Measurements from ENCODE around the gene HYKK. TPM values are rescaled to one million over a fixed set of nuclear protein-coding genes. Genes with fewer than 3 reads are reported as not detected.
"Not testable (repeated sequence)": the region's sequence is repeated elsewhere in the genome, so short reads cannot be mapped to it uniquely, and the experiment has no call there.

HYKK gene
- total RNA-seq, 4 donors from 2014 or later = 1.5 to 9.4 (median 6.5) TPM

DNA sequence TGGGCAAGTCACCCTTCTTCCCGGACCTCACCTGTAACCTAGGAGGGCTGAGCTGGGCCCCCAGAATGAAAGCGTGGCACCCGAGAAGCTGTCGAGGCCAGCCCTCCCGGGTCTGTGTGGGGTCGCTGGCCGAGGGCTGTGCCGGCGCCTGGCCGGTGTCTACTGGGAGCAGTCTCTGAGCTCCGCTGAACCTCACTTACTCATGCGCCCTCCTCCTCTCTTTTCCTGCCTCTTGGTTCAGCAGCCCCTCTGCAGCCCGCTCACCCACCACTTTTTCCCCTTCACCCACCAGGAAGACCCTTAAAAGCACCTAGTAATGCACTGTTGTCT is 419 bp downstream of the HYKK start:
- TF ChIP-seq, protein P1, sequence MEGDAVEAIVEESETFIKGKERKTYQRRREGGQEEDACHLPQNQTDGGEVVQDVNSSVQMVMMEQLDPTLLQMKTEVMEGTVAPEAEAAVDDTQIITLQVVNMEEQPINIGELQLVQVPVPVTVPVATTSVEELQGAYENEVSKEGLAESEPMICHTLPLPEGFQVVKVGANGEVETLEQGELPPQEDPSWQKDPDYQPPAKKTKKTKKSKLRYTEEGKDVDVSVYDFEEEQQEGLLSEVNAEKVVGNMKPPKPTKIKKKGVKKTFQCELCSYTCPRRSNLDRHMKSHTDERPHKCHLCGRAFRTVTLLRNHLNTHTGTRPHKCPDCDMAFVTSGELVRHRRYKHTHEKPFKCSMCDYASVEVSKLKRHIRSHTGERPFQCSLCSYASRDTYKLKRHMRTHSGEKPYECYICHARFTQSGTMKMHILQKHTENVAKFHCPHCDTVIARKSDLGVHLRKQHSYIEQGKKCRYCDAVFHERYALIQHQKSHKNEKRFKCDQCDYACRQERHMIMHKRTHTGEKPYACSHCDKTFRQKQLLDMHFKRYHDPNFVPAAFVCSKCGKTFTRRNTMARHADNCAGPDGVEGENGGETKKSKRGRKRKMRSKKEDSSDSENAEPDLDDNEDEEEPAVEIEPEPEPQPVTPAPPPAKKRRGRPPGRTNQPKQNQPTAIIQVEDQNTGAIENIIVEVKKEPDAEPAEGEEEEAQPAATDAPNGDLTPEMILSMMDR (IDR thresholded peaks at IDR 0.05) = no peak
- no peak for TF ChIP-seq POLR2A (IDR thresholded peaks at IDR 0.05)
- Histone ChIP-seq H3K27me3 (no peaks in the 10 kb centered on the region), H3K4me3 (peak overlapping the region; percentile 70 to 85 (median 82)), H3K9me3 (no peaks in the 10 kb centered on the region), H3K4me1 (peaks cover 6 to 16% (median 7%) of the 10 kb centered on the region in 3 donors), H3K27ac (peak overlapping the region; percentile 71 to 87 (median 80)), H3K36me3 (no peaks in the 10 kb centered on the region)
- no peak for DNase-seq
- intact Hi-C loops (cut with DNase I) = no loop called here
- 0 to 8% methylated on average over 5 to 7 of the region's 13 CpGs for WGBS, 2 donors

DNA sequence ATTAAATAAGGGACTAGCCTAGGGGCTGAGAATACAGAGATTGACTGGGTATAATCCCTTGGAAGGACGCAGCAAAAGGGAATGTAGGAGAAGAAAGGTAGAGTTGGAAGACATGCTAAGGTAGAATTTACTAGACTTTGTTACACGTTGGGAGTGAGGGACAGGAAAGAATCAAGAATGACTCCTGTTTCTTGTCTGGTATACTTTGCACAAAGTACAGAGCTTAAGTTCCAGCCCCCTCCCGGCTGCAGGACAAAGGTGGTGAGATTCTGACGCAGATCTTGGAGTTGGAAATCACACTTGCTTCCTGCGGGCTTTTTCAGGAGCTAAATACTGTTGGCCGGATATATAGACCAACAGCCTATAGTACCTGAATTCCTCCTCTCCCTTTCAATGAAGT is 895 bp downstream of the HYKK start:
- H3K4me3 ChIP-seq = peak overlapping the region; percentile 70 to 85 (median 82)
- DNase-seq = no peak
- TF ChIP-seq, protein P1 (IDR thresholded peaks at IDR 0.05) = no peak
- no peak for TF ChIP-seq POLR2A (IDR thresholded peaks at IDR 0.05)

DNA sequence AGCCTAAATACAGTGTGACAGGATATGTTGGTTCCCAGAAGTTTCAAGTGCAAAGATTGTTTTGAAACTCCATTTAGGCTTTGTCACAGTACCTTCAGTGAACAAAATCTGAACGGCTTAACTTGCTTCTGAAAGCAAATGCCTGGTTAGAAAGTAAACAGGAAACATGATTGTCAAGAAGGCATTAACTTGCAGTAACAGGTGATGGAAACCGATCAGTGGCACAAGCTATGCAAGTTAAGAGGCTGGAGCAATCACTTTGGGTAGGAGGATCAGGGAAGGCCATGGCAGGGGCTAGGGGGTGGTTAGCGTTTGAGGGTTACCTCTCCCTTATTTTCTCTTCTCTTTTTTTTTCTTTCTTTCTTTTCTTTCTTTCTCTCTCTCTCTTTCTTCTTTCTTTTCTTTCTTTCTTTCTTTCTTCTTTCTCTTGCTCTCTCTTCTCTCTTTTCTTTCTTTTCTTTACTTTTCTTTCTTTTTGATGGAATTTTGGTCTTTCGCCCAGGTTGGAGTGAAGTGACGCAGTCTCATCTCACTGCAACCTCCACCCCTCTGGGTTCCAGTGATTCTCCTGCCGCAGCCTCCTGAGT is 2.4 kb downstream of the HYKK start:
- H3K27ac ChIP-seq = no peak overlapping the region
- H3K9me3 ChIP-seq = no peaks in the 10 kb centered on the region
- peaks cover 6 to 16% (median 7%) of the 10 kb centered on the region in 3 donors for H3K4me1 ChIP-seq
- 64 to 66% methylated on average over 6 of the region's 6 CpGs for WGBS, 2 donors
- intact Hi-C loops (cut with DNase I) = no loop called here
- no peaks in the 10 kb centered on the region for H3K27me3 ChIP-seq
- TF ChIP-seq POLR2A (IDR thresholded peaks at IDR 0.05) = no peak
- TF ChIP-seq, protein P1 (IDR thresholded peaks at IDR 0.05) = no peak
- H3K4me3 ChIP-seq = no peak overlapping the region
- DNase-seq = no peak
- no peaks in the 10 kb centered on the region for H3K36me3 ChIP-seq

More for the DNA sequence above, 895 bp downstream of the HYKK start:
- H3K27ac ChIP-seq = peak overlapping the region in 3 of 4 donors; percentile 75 to 87 (median 84)
- H3K9me3 ChIP-seq = no peaks in the 10 kb centered on the region
- WGBS, 2 donors = 26 to 29% methylated on average over 6 of the region's 6 CpGs
- peaks cover 6 to 16% (median 7%) of the 10 kb centered on the region in 3 donors for H3K4me1 ChIP-seq
- no peaks in the 10 kb centered on the region for H3K36me3 ChIP-seq
- intact Hi-C loops (cut with DNase I) = no loop called here
- no peaks in the 10 kb centered on the region for H3K27me3 ChIP-seq

DNA sequence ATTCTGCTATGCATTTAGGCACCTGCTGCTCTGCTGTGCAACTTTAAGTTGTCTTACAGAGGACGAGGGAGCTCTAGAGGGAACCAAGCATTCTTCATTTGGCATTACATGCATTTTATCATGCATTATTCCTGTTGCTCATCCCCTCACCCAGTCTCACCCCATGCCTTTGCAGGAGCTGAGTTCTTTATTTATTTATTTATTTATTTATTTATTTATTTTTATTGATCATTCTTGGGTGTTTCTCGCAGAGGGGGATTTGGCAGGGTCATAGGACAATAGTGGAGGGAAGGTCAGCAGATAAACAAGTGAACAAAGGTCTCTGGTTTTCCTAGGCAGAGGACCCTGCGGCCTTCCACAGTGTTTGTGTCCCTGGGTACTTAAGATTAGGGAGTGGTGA is 12.7 kb downstream of the HYKK start:
- DNase-seq; intact Hi-C loops (cut with DNase I); H3K27ac ChIP-seq; H3K9me3 ChIP-seq; H3K4me1 ChIP-seq; H3K27me3 ChIP-seq; H3K4me3 ChIP-seq: not testable (repeated sequence)
- 95 to 100% methylated on average over 1 of the region's 3 CpGs for WGBS, 2 donors
- peaks cover 0 to 12% (median 0%) of the 10 kb centered on the region in 3 donors for H3K36me3 ChIP-seq

DNA sequence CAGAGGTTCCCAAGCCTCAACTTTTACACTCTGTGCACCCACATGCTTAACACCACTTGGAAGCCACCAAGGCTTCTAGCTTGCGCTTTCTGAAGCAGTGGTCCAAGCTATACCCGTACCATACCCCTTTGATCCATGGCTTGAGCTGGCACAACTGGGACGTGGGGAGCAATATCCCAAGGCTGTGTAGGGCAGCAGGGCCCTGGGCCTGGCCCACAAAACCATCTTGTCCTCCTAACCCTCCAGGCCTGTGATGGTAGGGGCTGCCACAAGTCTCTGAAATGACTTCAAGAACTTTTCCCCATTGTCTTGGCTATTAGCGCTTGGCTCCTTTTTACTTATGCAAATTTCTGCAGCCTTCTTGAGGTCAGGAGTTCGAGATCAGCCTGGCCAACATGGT is 16.9 kb downstream of the HYKK start:
- Histone ChIP-seq H3K4me1 (no peaks in the 10 kb centered on the region), H3K27ac (no peak overlapping the region), H3K4me3 (no peak overlapping the region), H3K27me3 (no peaks in the 10 kb centered on the region), H3K9me3 (no peaks in the 10 kb centered on the region), H3K36me3 (no peaks in the 10 kb centered on the region)
- TF ChIP-seq, protein P1 (IDR thresholded peaks at IDR 0.05) = no peak
- no peak for TF ChIP-seq POLR2A (IDR thresholded peaks at IDR 0.05)
- intact Hi-C loops (cut with DNase I) = no loop called here
- no peak for DNase-seq
- WGBS, 2 donors = 83 to 100% methylated on average over 3 to 4 of the region's 5 CpGs

DNA sequence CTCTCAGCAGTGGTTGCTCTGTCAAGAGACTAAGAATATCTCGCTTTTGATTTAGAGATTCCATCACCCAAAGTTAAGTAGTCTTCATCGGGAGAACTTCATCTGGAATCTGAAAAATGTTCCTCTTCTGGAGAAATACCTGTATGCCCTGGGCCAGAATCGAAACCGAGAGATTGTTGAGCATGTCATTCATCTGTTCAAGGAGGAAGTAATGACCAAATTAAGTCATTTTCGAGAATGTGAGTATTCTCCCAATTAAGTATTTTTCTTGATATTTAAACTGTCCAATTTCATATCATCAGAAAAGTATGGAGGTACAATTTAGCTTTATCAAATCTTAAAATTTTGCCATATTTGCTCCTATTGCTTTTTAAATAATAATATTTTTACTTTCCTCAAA is 19.9 kb downstream of the HYKK start:
- Histone ChIP-seq H3K4me1 (no peaks in the 10 kb centered on the region), H3K36me3 (no peaks in the 10 kb centered on the region), H3K4me3 (no peak overlapping the region), H3K27me3 (no peaks in the 10 kb centered on the region), H3K27ac (no peak overlapping the region), H3K9me3 (no peaks in the 10 kb centered on the region)
- WGBS, 2 donors = 87 to 88% methylated on average over 5 of the region's 5 CpGs
- DNase-seq = no peak
- no peak for TF ChIP-seq POLR2A (IDR thresholded peaks at IDR 0.05)
- TF ChIP-seq, protein P1 (IDR thresholded peaks at IDR 0.05) = no peak
- intact Hi-C loops (cut with DNase I) = no loop called here
